ENCODE measurements around the gene FANCC. TPM values are rescaled to one million over a fixed set of nuclear protein-coding genes. Genes with fewer than 3 reads are reported as not detected.
A peak's percentile ranks its signal among the peaks of the same experiment; 100 is the strongest.
"Not testable (repeated sequence)": the region's sequence is repeated elsewhere in the genome, so short reads cannot be mapped to it uniquely, and the experiment has no call there.

The FANCC gene
- total and polyA plus RNA-seq, 5 donors from 2014 or later = 2.8 to 7.5 (median 5.4) TPM

GRCh38 chr9:95341293-95341962 lies 23.9 kb upstream of the FANCC start:
- Histone ChIP-seq H3K9me3 (ENCODE audit: control insufficient read depth in 2 of 2, low read length in 2 of 2) (no peaks in the 10 kb centered on the region), H3K27me3 (ENCODE audit: control insufficient read depth, insufficient read depth, low read length) (no peaks in the 10 kb centered on the region), H3K4me1 (ENCODE audit: control insufficient read depth, insufficient read depth, low read length, poor library complexity, severe bottlenecking) (no peaks in the 10 kb centered on the region), H3K4me3 (ENCODE audit: low read depth, low read length) (no peak overlapping the region), H3K27ac (ENCODE audit: insufficient read depth, low read length, poor library complexity, severe bottlenecking) (no peak overlapping the region), H3K36me3 (ENCODE audit: control insufficient read depth, insufficient read depth, low read length) (no peaks in the 10 kb centered on the region)
- Mint-ChIP-seq H3K27me3 (peaks cover 10% of the 10 kb centered on the region), H3K27ac (no peak overlapping the region), H3K4me3 (no peak overlapping the region), H3K4me1 (peaks cover 0 to 12% (median 7%) of the 10 kb centered on the region in 4 donors), H3K36me3 (no peaks in the 10 kb centered on the region), H3K9me3 (peaks cover 0 to 3% (median 0%) of the 10 kb centered on the region in 7 donors)
- DNase-seq = no peak
- no peak for ATAC-seq (ENCODE audit: low read depth in 2 of 2)

- Histone ChIP-seq H3K27ac (ENCODE audit: insufficient read depth, low read length, poor library complexity, severe bottlenecking) (no peak overlapping the region), H3K27me3 (ENCODE audit: control insufficient read depth, insufficient read depth, low read length) (no peaks in the 10 kb centered on the region), H3K9me3 (ENCODE audit: control insufficient read depth in 2 of 2, low read length in 2 of 2) (no peaks in the 10 kb centered on the region), H3K4me3 (ENCODE audit: low read depth, low read length) (no peak overlapping the region), H3K4me1 (ENCODE audit: control insufficient read depth, insufficient read depth, low read length, poor library complexity, severe bottlenecking) (no peaks in the 10 kb centered on the region), H3K36me3 (ENCODE audit: control insufficient read depth, insufficient read depth, low read length) (no peaks in the 10 kb centered on the region)
- Mint-ChIP-seq H3K4me1 (peaks cover 0 to 3% (median under 1%) of the 10 kb centered on the region in 4 donors), H3K4me3 (no peak overlapping the region), H3K27me3 (peaks cover 18% of the 10 kb centered on the region), H3K36me3 (no peaks in the 10 kb centered on the region), H3K9me3 (peaks cover 0 to 3% (median 0%) of the 10 kb centered on the region in 7 donors), H3K27ac (no peak overlapping the region)
- ATAC-seq (ENCODE audit: low read depth in 2 of 2) (no peak), DNase-seq (no peak)
Measured at GRCh38 chr9:95338243-95338642, 20.7 kb upstream of the FANCC start.

GRCh38 chr9:95336281-95336680 lies 18.8 kb upstream of the FANCC start:
- Histone ChIP-seq H3K27ac (ENCODE audit: insufficient read depth, low read length, poor library complexity, severe bottlenecking) (no peak overlapping the region), H3K36me3 (ENCODE audit: control insufficient read depth, insufficient read depth, low read length) (no peaks in the 10 kb centered on the region), H3K4me3 (ENCODE audit: low read depth, low read length) (no peak overlapping the region), H3K27me3 (ENCODE audit: control insufficient read depth, insufficient read depth, low read length) (no peaks in the 10 kb centered on the region), H3K9me3 (ENCODE audit: control insufficient read depth in 2 of 2, low read length in 2 of 2) (no peaks in the 10 kb centered on the region), H3K4me1 (ENCODE audit: control insufficient read depth, insufficient read depth, low read length, poor library complexity, severe bottlenecking) (no peaks in the 10 kb centered on the region)
- ATAC-seq (ENCODE audit: low read depth in 2 of 2) (peak in 1 of 2 donors; percentile 46), DNase-seq (peak in 2 of 3 donors; percentile 18 to 28)
- H3K4me3 Mint-ChIP-seq = no peak overlapping the region
- no peaks in the 10 kb centered on the region for H3K4me1 Mint-ChIP-seq
- peaks cover 25% of the 10 kb centered on the region for H3K27me3 Mint-ChIP-seq
- no peaks in the 10 kb centered on the region for H3K36me3 Mint-ChIP-seq
- no peak overlapping the region for H3K27ac Mint-ChIP-seq
- peaks cover 0 to 5% (median 0%) of the 10 kb centered on the region in 7 donors for H3K9me3 Mint-ChIP-seq

GRCh38 chr9:95333426-95333825 lies 15.9 kb upstream of the FANCC start:
- Histone ChIP-seq H3K27ac (ENCODE audit: insufficient read depth, low read length, poor library complexity, severe bottlenecking) (no peak overlapping the region), H3K36me3 (ENCODE audit: control insufficient read depth, insufficient read depth, low read length) (no peaks in the 10 kb centered on the region), H3K27me3 (ENCODE audit: control insufficient read depth, insufficient read depth, low read length) (no peaks in the 10 kb centered on the region), H3K4me3 (ENCODE audit: low read depth, low read length) (no peak overlapping the region), H3K4me1 (ENCODE audit: control insufficient read depth, insufficient read depth, low read length, poor library complexity, severe bottlenecking) (no peaks in the 10 kb centered on the region), H3K9me3 (ENCODE audit: control insufficient read depth in 2 of 2, low read length in 2 of 2) (no peaks in the 10 kb centered on the region)
- Mint-ChIP-seq H3K27ac (no peak overlapping the region), H3K27me3 (peaks cover 34% of the 10 kb centered on the region), H3K4me1 (no peaks in the 10 kb centered on the region), H3K4me3 (no peak overlapping the region), H3K36me3 (no peaks in the 10 kb centered on the region), H3K9me3 (peaks cover 0 to 4% (median 0%) of the 10 kb centered on the region in 7 donors)
- ATAC-seq (ENCODE audit: low read depth in 2 of 2) = no peak
- DNase-seq = no peak

GRCh38 chr9:95332860-95333259 lies 15.4 kb upstream of the FANCC start:
- no peaks in the 10 kb centered on the region for H3K9me3 ChIP-seq (ENCODE audit: control insufficient read depth in 2 of 2, low read length in 2 of 2)
- H3K27ac ChIP-seq (ENCODE audit: insufficient read depth, low read length, poor library complexity, severe bottlenecking) = no peak overlapping the region
- Mint-ChIP-seq H3K27ac (peak overlapping the region in 1 of 3 donors; percentile 17), H3K4me1 (no peaks in the 10 kb centered on the region), H3K27me3 (peaks cover 34% of the 10 kb centered on the region), H3K36me3 (no peaks in the 10 kb centered on the region), H3K9me3 (peaks cover 0 to 3% (median 0%) of the 10 kb centered on the region in 7 donors), H3K4me3 (no peak overlapping the region)
- ATAC-seq (ENCODE audit: low read depth in 2 of 2) = no peak
- no peaks in the 10 kb centered on the region for H3K4me1 ChIP-seq (ENCODE audit: control insufficient read depth, insufficient read depth, low read length, poor library complexity, severe bottlenecking)
- H3K36me3 ChIP-seq (ENCODE audit: control insufficient read depth, insufficient read depth, low read length) = no peaks in the 10 kb centered on the region
- DNase-seq = no peak
- no peaks in the 10 kb centered on the region for H3K27me3 ChIP-seq (ENCODE audit: control insufficient read depth, insufficient read depth, low read length)
- no peak overlapping the region for H3K4me3 ChIP-seq (ENCODE audit: low read depth, low read length)

- Histone ChIP-seq H3K36me3 (ENCODE audit: control insufficient read depth, insufficient read depth, low read length) (no peaks in the 10 kb centered on the region), H3K4me3 (ENCODE audit: low read depth, low read length) (no peak overlapping the region), H3K4me1 (ENCODE audit: control insufficient read depth, insufficient read depth, low read length, poor library complexity, severe bottlenecking) (no peaks in the 10 kb centered on the region), H3K9me3 (ENCODE audit: control insufficient read depth in 2 of 2, low read length in 2 of 2) (peaks cover 3 to 10% of the 10 kb centered on the region in 2 experiments), H3K27ac (ENCODE audit: insufficient read depth, low read length, poor library complexity, severe bottlenecking) (no peak overlapping the region), H3K27me3 (ENCODE audit: control insufficient read depth, insufficient read depth, low read length) (no peaks in the 10 kb centered on the region)
- Mint-ChIP-seq H3K27ac (no peak overlapping the region), H3K4me3 (no peak overlapping the region), H3K4me1 (no peaks in the 10 kb centered on the region), H3K27me3 (peaks cover 27% of the 10 kb centered on the region), H3K9me3 (peaks cover 1 to 7% (median 5%) of the 10 kb centered on the region in 7 donors), H3K36me3 (no peaks in the 10 kb centered on the region)
- no peak for ATAC-seq (ENCODE audit: low read depth in 2 of 2)
- DNase-seq = no peak
Measured at GRCh38 chr9:95330720-95331404, 13.4 kb upstream of the FANCC start.

- H3K27me3 ChIP-seq (ENCODE audit: control insufficient read depth, insufficient read depth, low read length); DNase-seq; H3K9me3 Mint-ChIP-seq; H3K4me1 Mint-ChIP-seq; ATAC-seq (ENCODE audit: low read depth in 2 of 2); H3K4me3 Mint-ChIP-seq; H3K27ac Mint-ChIP-seq; H3K36me3 Mint-ChIP-seq; H3K4me3 ChIP-seq (ENCODE audit: low read depth, low read length); H3K36me3 ChIP-seq (ENCODE audit: control insufficient read depth, insufficient read depth, low read length); H3K27ac ChIP-seq (ENCODE audit: insufficient read depth, low read length, poor library complexity, severe bottlenecking); H3K4me1 ChIP-seq (ENCODE audit: control insufficient read depth, insufficient read depth, low read length, poor library complexity, severe bottlenecking): not testable (repeated sequence)
- peaks cover 12 to 15% of the 10 kb centered on the region in 2 experiments for H3K9me3 ChIP-seq (ENCODE audit: control insufficient read depth in 2 of 2, low read length in 2 of 2)
- peaks cover 25% of the 10 kb centered on the region for H3K27me3 Mint-ChIP-seq
Measured at GRCh38 chr9:95329061-95329460, 11.6 kb upstream of the FANCC start.

Measured in CD4-positive, CD25-positive, alpha-beta regulatory T cell (primary cell).